IMR-90 (cell line): Measurements from ENCODE around the gene ZNF771.

Experiments
- BHLHE40 ChIP-seq: fragments of 150-350 bp; IDR thresholded peaks from 2 replicates; pipeline ENCODE4 v1.6.1; 2016; ENCODE audit warnings: mild to moderate bottlenecking, low read depth, low read length
- CEBPB ChIP-seq: IDR thresholded peaks from 2 replicates; pipeline ENCODE4 v1.6.1; 2012; ENCODE audit warnings: low read depth, low read length, improper control_type of control experiment
- CHD1 ChIP-seq: IDR thresholded peaks from 2 replicates; pipeline ENCODE4 v1.6.1; 2012; ENCODE audit warnings: low read depth, low read length, improper control_type of control experiment
- CTCF ChIP-seq: conservative IDR thresholded peaks from 2 replicates; pipeline ENCODE4 v1.5.1; 2012; ENCODE audit warnings: mild to moderate bottlenecking, low read depth, low read length, improper control_type of control experiment
- ELK1 ChIP-seq: fragments of 150-350 bp; IDR thresholded peaks from 2 replicates; pipeline ENCODE4 v1.6.1; 2016; ENCODE audit warnings: low read depth, mild to moderate bottlenecking, low read length, moderate library complexity, borderline replicate concordance
- MAFK ChIP-seq: IDR thresholded peaks from 2 replicates; pipeline ENCODE4 v1.6.1; 2012; ENCODE audit warnings: low read depth, low read length, improper control_type of control experiment
- MAZ ChIP-seq: IDR thresholded peaks from 2 replicates; pipeline ENCODE4 v1.6.1; 2012; ENCODE audit warnings: low read depth, mild to moderate bottlenecking, low read length, improper control_type of control experiment, moderate library complexity, borderline replicate concordance
- MXI1 ChIP-seq: IDR thresholded peaks from 2 replicates; pipeline ENCODE4 v1.6.1; 2012; ENCODE audit warnings: low read depth, mild to moderate bottlenecking, low read length, moderate library complexity, borderline replicate concordance
- POLR2A ChIP-seq: IDR thresholded peaks from 2 replicates; pipeline ENCODE4 v1.6.1; 2012; ENCODE audit warnings: mild to moderate bottlenecking, low read depth, low read length
- RFX5 ChIP-seq: IDR thresholded peaks from 2 replicates; pipeline ENCODE4 v1.8.0; 2012; ENCODE audit warnings: low read depth, mild to moderate bottlenecking, low read length, moderate library complexity
- SMC3 ChIP-seq: fragments of 150-350 bp; IDR thresholded peaks from 2 replicates; pipeline ENCODE4 v1.6.1; 2016; ENCODE audit warnings: low read depth, mild to moderate bottlenecking, antibody characterized with exemption, low read length, moderate library complexity
- USF2 ChIP-seq: fragments of 150-350 bp; IDR thresholded peaks from 2 replicates; pipeline ENCODE4 v1.6.1; 2017; ENCODE audit warnings: mild to moderate bottlenecking, antibody characterized with exemption, low read length, low read depth

GRCh38 chr16:30418350-30419181 is 11.2 kb downstream of the ZNF771 start:
- TF ChIP-seq MAFK (no peak), CTCF (no peak), BHLHE40 (no peak), MAZ (no peak), ELK1 (no peak), MXI1 (no peak), POLR2A (no peak), RFX5 (no peak), USF2 (no peak), SMC3 (no peak), CEBPB (no peak), CHD1 (no peak)
